ENCODE measurements around the gene TNRC6B. TPM values are rescaled to one million over a fixed set of nuclear protein-coding genes. Genes with fewer than 3 reads are reported as not detected.
A peak's percentile ranks its signal among the peaks of the same experiment; 100 is the strongest.

Gene TNRC6B
- total and polyA plus RNA-seq, 2 of the 13 experiments (the other 11 are each of a cell fraction or from before 2014, with no cell fraction given): 8.9 to 13.2 TPM

- TF ChIP-seq, protein P1, sequence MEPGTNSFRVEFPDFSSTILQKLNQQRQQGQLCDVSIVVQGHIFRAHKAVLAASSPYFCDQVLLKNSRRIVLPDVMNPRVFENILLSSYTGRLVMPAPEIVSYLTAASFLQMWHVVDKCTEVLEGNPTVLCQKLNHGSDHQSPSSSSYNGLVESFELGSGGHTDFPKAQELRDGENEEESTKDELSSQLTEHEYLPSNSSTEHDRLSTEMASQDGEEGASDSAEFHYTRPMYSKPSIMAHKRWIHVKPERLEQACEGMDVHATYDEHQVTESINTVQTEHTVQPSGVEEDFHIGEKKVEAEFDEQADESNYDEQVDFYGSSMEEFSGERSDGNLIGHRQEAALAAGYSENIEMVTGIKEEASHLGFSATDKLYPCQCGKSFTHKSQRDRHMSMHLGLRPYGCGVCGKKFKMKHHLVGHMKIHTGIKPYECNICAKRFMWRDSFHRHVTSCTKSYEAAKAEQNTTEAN (CRISPR knock-in tag; conservative IDR thresholded peaks at IDR 0.05): no peak
- TF ChIP-seq ZSCAN5A (CRISPR knock-in tag; IDR thresholded peaks at IDR 0.05; ENCODE audit: borderline replicate concordance) (no peak; the same call in 1 of the 2 replicates), ZNF589 (CRISPR knock-in tag; conservative IDR thresholded peaks at IDR 0.05) (peak; percentile 60; the same call in 1 of the 2 replicates), GATAD1 (CRISPR knock-in tag; IDR thresholded peaks at IDR 0.05) (peak; percentile 48; the same call in 1 of the 2 replicates), DZIP1 (CRISPR knock-in tag; IDR thresholded peaks at IDR 0.05) (no peak), ZNF644 (CRISPR knock-in tag; IDR thresholded peaks at IDR 0.05; ENCODE audit: low read depth) (peak; percentile 69; the same call in 1 of the 2 replicates), ZBTB37 (CRISPR knock-in tag; IDR thresholded peaks at IDR 0.05) (peak; percentile 98), ZNF253 (CRISPR knock-in tag; IDR thresholded peaks at IDR 0.05; ENCODE audit: borderline replicate concordance) (no peak), ZNF333 (CRISPR knock-in tag; IDR thresholded peaks at IDR 0.05; ENCODE audit: borderline replicate concordance) (no peak), ZNF512B (CRISPR knock-in tag; IDR thresholded peaks at IDR 0.05; ENCODE audit: borderline replicate concordance) (peak; percentile 92), ARNT (IDR thresholded peaks at IDR 0.05) (no peak), ZFP36L1 (CRISPR knock-in tag; IDR thresholded peaks at IDR 0.05) (no peak), ZNF607 (CRISPR knock-in tag; IDR thresholded peaks at IDR 0.05; ENCODE audit: borderline replicate concordance) (no peak), SNAPC5 (CRISPR knock-in tag; IDR thresholded peaks at IDR 0.05; ENCODE audit: borderline replicate concordance) (no peak), ZNF441 (CRISPR knock-in tag; IDR thresholded peaks at IDR 0.05; ENCODE audit: borderline replicate concordance) (0 out of 2 replicates have a peak, but pooled peaks have one; percentile 24), HDAC2 (CRISPR knock-in tag; IDR thresholded peaks at IDR 0.05) (peak; percentile 86), SMAD3 (CRISPR knock-in tag; IDR thresholded peaks at IDR 0.05) (0 out of 2 replicates have a peak, but pooled peaks have one; percentile 48)
- TF ChIP-seq, protein P2, sequence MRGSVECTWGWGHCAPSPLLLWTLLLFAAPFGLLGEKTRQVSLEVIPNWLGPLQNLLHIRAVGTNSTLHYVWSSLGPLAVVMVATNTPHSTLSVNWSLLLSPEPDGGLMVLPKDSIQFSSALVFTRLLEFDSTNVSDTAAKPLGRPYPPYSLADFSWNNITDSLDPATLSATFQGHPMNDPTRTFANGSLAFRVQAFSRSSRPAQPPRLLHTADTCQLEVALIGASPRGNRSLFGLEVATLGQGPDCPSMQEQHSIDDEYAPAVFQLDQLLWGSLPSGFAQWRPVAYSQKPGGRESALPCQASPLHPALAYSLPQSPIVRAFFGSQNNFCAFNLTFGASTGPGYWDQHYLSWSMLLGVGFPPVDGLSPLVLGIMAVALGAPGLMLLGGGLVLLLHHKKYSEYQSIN (CRISPR knock-in tag; IDR thresholded peaks at IDR 0.05; ENCODE audit: borderline replicate concordance): no peak
Measured at GRCh38 chr22:40156001-40156516, 21.7 kb upstream of the TNRC6B start (continued).
